D721Med (cell line): ENCODE data around the gene ZNF570.

Experiments
- DNase-seq: peaks from one replicate; pipeline ENCODE4 v3.0.0; 2011; ENCODE audit warnings: low spot score; ENCODE audit not compliant: insufficient read length
- FAIRE-seq: peaks from 2 replicates; lab custom pipeline; 2011; peaks lifted over from hg19 to GRCh38; lab: Jason Lieb, UNC
- CTCF ChIP-seq: IDR thresholded peaks from 2 replicates; pipeline ENCODE4 v1.5.1; 2012; ENCODE audit warnings: mild to moderate bottlenecking, control low read depth; ENCODE audit not compliant: insufficient read depth; ENCODE audit errors: missing control alignments

ZNF570 gene

GRCh38 chr19:37511186-37511585 lies 42.0 kb downstream of the ZNF570 start:
- TF ChIP-seq CTCF: no peak

DNA sequence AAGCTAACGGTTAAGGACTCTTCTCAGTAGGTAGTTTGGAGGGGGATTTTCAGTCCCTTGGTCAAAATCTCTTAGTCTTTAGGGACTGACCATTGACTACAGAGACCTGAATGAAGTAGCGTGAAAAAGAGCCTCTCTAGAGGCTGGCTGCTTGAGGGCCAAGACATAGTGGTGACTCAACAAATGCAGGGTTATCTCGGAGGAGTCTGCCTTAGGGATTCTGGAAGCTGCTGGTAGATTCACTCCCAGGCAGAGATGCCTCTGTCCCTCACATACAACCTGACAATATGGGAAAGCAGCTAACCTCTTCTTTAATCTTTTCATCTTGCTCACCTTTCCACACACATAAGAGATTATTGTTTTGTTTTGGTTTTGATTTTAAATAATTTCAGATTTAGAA lies 42.7 kb downstream of the ZNF570 start:
- DNase-seq (no peak), FAIRE-seq (no peak)

More at GRCh38 chr19:37511186-37511585, 42.0 kb downstream of the ZNF570 start:
- FAIRE-seq: no peak
- DNase-seq: no peak

GRCh38 chr19:37513397-37513796 lies 44.2 kb downstream of the ZNF570 start:
- no peak for TF ChIP-seq CTCF
- FAIRE-seq (no peak), DNase-seq (no peak)

More for the DNA sequence above, 42.7 kb downstream of the ZNF570 start:
- TF ChIP-seq CTCF: no peak

DNA sequence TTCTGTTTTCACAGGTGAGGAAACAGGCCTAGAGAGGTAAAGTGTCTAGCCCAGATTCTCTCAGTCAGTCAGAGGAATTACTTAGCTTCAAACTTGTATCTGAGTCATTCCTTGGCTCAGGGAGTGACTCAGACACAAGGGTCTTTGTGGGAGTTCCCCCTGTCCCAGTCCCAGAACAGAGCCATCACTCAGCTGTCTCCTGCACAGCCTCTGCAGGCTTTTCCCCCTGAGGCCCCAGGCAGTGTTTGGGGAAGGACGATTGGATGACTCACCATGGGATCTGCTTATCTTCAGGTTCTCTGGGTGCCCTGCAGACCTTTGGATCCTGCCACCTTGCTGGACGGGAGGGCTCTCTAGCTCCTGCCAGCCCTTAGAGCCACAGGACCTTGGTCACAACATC lies 50.7 kb downstream of the ZNF570 start:
- TF ChIP-seq CTCF: no peak
- FAIRE-seq: no peak
- DNase-seq: no peak

- TF ChIP-seq CTCF: no peak
- FAIRE-seq: no peak
- no peak for DNase-seq
These were observed 68.3 kb downstream of the ZNF570 start for GRCh38 chr19:37537391-37537947.
